HK-2 (cell line): Measurements from ENCODE around the gene SERPINF2.
"Not testable (repeated sequence)": the region's sequence is repeated elsewhere in the genome, so short reads cannot be mapped to it uniquely, and the experiment has no call there.

ENCODE experiments used
- DNase-seq: peaks from one replicate; pipeline ENCODE4 v3.0.0-alpha.2; 2018; ENCODE audit not compliant: unreplicated experiment

SERPINF2 gene

GRCh38 chr17:1789936-1790335 lies 47.3 kb downstream of the SERPINF2 start:
- no peak for DNase-seq

GRCh38 chr17:1792495-1793446 lies 50.1 kb downstream of the SERPINF2 start:
- no peak for DNase-seq

GRCh38 chr17:1793447-1793806 lies 50.8 kb downstream of the SERPINF2 start:
- DNase-seq = no peak

GRCh38 chr17:1796800-1797199 lies 54.1 kb downstream of the SERPINF2 start:
- DNase-seq = no peak

DNA sequence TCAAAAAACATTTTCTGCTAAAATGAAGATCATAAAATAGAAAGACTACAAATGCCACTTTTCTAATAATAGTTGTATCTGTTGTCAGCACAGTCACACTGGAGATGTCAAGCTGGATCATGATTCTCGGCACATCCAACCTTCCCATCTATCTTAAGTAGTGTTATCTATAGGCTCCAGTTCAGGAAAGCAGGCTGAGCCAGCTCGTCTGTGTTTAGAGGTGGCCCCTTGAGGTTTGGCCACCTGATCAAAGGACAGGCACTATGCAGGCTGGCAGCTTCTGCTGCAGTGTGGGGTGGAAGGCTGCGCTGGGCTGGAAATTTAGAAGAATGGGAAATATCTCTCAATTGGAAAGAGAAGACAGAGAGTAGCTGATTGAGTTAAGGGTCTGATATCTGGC lies 54.7 kb downstream of the SERPINF2 start:
- no peak for DNase-seq

DNA sequence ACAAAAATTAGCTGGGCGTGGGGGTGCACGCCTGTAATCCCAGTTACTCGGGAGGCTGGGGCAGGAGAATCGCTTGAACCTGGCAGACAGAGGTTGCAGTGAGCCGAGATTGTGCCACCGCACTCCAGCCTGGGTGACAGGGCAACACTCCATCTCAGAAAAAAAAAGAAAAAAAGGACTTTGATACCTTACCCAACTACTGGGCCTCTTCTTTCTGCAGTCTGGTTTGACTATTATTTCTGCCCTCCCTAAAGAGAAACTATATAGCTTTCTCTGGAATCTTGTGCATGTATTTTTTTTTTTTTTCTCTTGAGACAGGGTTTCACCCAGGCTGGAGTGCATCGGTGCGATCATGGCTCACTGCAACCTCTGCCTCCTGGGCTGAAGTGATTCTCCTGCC lies 55.2 kb downstream of the SERPINF2 start:
- not testable (repeated sequence) for DNase-seq

- DNase-seq = no peak
Observed at GRCh38 chr17:1800240-1800639, 57.6 kb downstream of the SERPINF2 start.

DNA sequence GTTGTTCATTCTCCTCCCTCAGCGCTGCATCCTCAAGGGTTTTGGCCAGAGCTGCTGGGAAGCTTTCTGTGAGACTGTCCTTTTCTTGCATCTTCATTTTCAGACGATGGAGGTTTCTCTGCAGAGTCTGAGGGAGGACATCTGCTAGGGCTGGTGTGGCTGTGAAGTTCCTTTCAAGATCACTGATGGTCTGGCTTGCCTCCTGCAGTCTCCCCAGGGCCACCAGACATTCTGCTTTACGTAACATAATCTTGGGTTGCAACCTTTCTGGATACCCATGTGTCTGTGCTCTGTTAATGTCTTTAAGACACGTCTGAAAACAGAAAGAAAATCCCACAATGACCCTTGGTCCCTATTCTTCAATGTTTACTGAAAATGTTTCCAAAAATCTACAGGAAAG lies 58.0 kb downstream of the SERPINF2 start:
- no peak for DNase-seq

GRCh38 chr17:1802429-1802828 lies 59.8 kb downstream of the SERPINF2 start:
- DNase-seq = no peak

- DNase-seq = no peak
Observed at GRCh38 chr17:1803280-1803679, 60.6 kb downstream of the SERPINF2 start.
